HuH-7 (cell line): ENCODE data around the gene KCNIP4.

ENCODE experiments used
- DNase-seq: peaks from one replicate; pipeline ENCODE4 v3.0.0; 2011; ENCODE audit warnings: low spot score

Gene KCNIP4

DNA sequence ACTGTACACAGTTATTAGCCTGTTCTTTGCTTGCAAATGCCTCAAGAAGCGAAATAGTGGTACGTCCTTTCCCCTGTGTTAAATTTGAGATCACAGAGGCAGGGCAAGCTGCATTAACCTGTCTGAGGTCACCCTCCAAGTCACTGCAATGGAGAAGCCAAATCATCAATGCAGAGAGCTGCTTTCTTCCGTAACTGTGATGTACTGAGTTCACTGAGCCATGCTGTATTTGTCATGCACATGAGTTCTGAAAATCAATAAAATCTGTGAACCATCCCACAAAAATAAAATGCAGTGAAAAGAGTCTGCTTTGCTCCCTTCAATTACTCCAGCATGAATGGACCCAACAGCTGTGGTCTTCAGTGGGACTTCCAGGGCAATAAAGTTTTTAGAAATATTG, 393.5 kb downstream of the KCNIP4 start:
- no peak for DNase-seq

DNA sequence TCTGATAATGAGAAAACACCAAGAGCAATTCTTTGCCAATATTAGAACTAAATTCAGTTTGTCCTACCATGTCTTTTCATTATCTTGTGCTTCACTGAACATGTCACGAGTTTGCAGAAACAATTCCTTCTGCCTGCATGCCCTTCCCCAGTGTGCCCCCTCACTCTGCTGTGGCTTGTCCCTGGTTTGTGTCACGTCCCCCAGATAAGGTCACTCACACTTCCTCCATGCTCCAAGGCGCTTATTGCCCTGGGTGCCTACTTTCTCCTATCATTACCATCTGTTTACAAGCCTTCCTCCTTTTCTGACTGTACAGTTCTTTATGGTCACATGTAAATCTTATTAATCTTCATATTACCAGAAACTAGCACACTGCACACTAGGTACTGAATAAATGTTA, 394.1 kb downstream of the KCNIP4 start:
- no peak for DNase-seq

DNA sequence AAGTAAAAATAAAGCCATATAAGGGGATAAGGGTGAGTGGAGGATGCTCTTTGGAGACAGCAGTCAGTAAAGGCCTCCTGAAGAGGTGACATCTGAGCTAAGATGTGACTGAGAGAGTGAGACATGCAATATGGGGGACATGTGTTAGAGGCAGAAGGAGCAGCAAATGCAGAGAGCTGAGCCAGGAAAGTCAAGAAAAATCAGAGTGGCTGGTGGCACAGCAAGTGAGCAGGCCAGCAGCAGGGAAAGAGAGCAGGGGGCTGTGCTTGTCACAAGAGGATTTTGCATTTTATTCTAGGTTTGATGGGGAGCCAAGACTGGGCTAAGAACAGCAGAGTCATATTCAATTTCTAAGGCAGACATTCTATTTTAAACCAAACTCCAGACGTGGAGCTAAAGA, 394.5 kb downstream of the KCNIP4 start:
- no peak for DNase-seq

DNA sequence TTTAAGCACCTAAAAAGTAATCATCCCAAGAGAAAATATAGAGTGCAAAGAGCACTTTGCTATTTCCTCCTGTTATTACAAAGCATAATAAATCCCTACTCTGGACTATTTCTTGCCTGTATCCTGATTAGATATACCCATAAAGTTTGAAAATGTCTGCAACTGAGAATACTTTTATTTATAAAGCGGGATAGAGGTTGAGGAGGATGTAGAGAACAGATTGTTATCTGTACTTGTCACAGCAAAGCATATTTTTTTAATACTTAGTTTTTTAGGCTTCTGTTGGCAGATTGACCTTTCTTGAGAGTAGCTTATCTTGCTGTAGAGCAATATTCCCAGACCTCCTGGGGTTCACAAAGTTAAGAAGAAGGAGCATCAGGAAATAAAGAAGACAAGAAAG, 396.1 kb downstream of the KCNIP4 start:
- no peak for DNase-seq

DNA sequence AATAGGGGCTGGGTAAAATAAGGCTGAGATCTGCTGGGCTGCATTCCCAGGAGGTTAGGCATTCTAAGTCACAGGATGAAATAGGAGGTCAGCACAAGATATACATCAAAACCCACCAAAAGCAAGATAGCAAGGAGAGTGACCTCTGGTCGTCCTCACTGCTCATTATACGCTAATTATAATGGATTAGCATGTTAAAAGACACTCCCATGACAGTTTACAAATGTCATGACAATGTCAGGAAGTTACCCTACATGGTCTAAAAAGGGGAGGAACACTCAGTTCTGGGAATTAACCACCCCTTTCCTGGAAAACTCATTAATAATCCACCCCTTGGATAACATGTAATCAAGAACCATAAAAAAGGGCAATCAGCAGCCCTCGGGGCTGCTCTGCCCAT, 403.6 kb downstream of the KCNIP4 start:
- DNase-seq: no peak

DNA sequence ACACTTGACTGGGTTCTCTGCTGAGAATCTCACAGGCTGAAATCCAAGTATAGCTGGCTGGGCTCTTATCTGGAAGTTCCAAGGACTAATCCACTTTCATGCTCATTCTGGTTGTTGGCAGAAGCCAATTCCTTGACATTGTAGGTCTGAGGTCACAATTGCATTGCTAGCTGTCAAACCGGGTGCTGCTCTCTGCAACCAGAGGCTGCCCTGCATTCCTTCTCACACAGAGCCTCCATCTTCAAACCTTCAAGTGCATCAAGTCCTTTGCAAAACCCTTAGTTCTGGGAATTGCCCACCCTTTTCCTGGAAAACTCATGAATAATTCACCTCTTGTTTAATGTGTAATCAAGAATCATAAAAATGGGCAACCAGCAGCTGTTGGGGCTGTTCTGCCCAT, 404.2 kb downstream of the KCNIP4 start:
- DNase-seq: no peak

DNA sequence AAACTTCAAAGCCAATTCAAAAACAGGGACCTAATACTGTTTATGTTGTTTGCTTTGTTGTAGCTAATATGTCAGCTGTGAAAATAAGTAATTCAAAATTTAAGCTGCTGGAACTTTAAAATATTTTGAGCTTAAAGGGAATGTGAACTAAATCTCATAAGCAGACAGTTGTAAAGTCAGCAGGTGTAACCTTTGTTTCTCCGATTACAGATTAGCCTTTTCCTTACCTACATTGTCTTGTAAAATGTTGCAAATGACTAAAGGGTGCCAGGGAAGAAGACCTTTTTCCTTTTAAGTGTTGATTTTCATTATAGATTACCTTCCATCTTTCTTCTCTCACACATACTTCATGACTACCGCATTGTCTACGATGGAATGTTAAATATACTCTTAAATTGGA, 405.1 kb downstream of the KCNIP4 start:
- DNase-seq: no peak

DNA sequence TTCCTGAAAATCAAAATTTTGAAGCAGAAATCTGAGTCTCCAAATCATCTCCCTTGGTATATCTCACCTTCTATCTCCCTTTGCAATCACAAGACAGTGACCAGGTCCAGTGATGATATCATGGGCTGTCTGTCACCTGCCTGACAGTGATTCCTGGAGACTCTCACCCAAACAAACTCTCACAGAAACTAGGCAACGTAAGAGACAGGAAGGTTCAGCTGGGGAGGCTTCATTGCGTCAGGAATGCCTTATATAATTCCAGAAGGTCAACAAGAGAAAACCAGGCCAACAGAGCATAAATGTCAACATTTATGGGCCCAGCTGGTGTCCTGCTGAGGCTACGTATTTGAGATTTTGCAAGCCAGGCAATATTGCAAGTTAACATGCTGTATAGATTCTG, 412.7 kb downstream of the KCNIP4 start:
- DNase-seq: no peak

DNA sequence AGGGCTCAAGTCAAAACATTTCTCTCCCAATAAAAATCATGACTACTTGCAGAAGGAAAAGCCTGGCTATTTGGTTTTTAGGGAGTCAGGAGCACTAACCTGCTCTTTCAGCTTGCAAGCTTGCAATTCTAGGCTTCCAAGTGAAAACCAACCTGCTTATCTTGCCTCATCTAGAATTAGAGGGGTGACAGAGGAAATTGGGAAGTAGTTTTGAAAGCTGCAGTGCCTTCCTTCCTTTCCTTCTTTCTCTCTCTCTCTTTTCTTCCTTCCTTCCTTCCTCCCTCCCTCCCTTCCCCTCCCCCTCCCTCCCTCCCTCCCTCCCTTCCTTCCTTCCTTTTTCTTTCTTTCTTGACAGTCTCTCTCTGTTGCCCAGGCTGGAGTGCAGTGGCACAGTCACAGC, 417.5 kb downstream of the KCNIP4 start:
- no peak for DNase-seq

DNA sequence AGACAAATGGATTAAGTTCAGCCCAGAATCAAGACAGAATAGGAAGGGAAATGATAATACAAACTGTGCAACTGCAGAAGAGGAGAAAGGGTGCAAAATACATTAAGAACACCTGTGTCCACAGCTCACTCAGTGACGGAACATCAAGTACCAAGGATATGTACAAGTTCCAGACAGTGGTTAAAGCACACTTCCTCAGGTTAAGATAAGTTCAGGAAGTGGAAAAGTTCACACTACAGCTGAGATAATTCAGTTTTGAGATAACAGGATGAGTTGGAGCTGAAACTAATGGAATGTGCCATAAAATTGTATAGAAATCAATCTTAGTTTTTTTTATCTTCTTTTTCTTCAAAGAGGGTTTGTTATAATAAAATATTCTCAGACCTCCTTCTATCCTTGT, 419.4 kb downstream of the KCNIP4 start:
- no peak for DNase-seq

DNA sequence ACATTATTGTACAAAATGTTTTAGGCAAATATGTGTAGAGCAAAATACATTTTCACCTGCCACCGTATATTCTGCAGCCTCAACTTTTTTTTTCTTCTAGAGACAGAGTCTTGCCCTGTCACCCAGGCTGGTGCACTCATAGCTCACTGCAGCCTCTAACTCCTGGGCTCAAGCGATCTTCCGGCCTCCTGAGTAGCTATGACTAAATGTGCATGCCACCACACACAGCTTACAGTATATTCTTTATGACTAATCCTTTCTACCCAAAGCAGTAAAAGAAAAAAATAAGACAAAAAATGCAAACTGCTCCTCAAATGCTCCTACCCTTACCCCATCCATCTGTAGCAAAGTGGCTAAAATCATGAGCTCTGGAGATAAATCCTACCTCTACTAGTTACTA, 426.3 kb downstream of the KCNIP4 start:
- DNase-seq: no peak

DNA sequence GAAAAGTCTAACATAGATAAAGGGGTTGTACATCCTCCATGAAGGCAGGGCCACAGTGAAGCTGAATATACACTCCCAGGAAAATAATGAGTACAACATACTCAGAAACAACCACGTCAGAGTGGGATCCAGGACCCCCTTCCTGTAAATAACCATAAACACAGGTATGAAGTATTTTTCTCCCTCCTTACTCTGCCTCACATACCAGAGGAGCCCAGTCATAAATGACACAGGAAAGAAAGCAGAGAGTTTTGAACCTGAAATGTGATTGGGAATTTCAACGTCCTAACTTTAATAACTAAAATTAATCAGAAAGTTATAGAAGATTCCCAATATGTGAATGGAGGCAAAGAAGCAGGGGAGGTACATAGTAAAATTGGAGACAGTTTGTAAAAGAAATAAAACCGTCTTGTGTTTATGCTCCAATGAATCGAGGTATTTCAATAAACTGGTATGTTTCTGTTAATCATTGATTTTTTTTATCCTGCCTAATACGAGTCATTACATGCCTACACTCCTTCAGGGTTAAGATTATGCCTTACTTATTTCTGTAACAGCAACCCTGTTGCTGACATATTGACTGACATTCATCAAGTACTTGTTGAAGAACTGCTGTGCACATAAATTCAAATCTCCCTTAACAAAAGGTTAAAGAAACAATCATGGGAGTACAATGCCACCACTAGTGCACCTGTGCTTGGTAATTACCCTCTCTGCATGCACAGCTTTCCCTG, 431.3 kb downstream of the KCNIP4 start:
- DNase-seq: no peak

DNA sequence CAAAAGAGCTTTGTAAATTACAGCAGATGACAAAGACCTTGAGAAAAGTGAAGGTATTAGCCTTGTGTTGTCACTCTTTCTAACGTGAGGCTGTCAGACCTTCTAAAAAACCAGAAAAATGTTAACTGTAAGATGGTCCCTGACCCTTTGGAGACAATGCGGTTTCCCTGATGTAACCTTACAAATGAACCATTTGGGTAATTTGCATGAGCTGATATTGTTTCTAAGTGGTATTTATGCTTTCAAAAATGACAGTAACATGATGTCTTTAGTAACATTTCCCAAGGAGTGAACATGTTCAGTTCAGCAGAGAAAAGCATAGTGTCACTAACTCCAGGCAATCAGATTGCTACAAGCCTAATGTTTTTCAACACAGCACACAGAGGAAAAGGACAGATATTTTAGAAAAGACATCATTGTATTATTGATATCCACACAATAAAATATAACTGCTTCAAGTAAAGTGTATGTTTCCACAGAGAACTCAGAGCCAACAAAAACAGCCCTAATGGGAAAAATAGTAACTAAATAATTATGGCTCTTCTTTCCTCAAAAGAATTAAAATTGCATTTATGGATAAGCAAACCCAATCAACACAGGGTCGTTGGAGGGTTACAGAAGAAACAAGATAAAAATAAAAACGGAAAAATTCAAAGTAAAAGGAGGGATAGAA, 434.4 kb downstream of the KCNIP4 start:
- DNase-seq: no peak

DNA sequence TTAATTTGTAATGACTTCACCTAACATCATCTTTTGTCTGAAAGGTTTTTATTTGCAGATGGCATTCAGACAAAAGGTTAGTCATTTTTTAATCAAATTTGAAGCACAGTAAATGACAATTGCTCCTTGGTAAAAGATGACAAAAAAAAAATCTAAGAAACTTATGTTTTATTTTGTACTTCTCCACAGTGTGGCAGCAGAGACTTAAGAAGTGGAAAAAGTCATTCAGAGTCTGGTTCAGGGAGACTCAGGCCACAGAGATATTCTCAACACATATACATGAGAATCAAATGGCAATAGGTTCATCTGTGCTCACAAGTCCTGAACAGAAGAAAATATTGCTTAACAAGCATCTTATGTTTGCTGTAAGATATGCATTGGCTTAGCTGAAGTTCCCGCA, 436.2 kb downstream of the KCNIP4 start:
- DNase-seq: peak; percentile 6

DNA sequence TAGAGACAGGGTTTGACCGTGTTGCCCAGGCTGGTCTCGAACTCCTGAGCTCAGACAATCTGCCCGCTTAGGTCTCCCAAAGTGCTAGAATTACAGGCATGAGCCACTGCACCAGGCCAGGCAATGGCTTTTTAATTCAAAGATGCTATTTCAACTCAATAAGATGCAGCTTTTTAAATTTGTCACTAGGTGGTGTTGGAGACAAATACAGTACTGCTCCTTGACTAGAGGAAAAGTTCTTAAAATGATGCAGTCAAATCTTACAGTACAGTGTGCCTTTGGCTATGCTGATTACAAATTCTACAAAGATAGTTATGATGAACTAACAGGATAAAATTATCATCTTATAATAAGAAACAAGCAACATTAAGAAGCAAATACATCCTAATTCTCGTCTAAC, 441.1 kb downstream of the KCNIP4 start:
- DNase-seq: no peak

DNA sequence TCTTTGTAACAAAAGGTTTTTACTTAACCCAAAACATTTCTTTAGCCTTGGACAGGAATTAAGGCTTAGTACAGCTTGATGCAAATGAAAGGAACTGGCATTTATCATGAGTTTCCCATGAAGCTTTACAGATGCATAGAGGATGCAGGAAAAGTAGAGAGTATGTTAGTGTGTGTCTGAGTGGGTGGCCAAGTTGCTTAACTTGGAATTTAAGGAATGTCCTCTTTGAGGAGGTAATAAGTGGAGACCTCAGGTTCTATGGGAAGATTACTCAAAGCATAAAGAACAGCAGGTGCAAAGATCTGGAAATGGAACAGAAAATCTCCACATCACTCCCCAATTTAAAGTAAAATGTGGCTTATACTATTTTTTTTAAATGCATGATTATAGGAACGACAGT, 457.9 kb downstream of the KCNIP4 start:
- DNase-seq: no peak

DNA sequence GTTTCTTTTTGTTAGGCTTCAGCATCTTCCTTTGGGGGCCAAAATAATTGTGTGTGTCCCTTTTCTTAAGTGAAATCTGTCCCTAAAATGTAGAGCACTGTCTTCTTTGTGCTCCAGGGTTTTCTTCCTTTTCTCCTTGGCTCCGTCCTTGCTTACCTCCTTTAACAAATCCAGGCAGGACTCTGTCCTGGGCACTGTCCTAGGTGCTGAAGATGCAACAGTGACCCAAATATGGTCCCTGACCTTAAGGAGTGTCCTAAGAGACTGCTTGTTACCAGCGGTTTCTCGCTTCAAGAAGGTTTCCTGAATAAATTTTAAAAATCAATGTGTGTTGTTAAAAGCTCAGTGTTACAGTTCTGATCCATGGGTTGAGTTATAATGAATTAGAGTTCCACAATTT, 471.8 kb downstream of the KCNIP4 start:
- DNase-seq: no peak

DNA sequence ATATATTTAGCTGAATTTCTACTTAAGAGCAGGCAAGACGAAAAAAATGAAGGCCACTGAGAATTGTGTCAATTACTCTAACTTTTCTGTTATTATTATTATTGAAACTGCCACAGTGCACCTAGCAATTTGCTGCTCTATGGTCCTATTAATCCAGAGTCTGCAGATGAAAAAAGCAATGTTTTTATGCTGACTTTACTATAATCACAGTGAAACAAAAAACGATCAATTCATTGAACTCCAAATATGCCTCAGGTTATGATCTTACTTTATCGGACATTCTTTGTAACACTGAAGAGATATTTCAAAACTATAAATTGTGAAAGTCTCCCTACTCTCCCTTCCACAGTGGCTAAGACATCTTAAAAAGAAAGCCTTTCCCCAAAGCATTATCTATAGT, 474.4 kb downstream of the KCNIP4 start:
- DNase-seq: no peak

DNA sequence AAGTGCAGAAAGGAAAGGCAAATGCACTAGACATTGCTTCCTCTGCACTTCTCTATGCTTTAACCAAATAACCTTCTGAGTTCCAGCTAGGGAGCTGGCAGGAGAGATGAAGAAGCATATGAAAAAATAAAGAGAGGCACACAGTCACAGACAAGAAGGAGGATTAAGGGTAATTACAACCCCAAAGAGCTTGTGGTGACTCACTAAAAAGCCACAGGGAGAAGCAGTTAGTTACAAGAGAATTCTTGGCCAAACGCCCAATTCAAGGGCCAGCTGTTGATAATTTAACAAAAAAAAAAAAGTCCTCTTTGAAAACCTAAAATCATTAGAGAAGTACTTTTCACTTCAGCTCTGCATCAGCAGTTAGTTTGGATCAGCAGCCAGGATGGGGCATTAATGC, 478.0 kb downstream of the KCNIP4 start:
- no peak for DNase-seq

DNA sequence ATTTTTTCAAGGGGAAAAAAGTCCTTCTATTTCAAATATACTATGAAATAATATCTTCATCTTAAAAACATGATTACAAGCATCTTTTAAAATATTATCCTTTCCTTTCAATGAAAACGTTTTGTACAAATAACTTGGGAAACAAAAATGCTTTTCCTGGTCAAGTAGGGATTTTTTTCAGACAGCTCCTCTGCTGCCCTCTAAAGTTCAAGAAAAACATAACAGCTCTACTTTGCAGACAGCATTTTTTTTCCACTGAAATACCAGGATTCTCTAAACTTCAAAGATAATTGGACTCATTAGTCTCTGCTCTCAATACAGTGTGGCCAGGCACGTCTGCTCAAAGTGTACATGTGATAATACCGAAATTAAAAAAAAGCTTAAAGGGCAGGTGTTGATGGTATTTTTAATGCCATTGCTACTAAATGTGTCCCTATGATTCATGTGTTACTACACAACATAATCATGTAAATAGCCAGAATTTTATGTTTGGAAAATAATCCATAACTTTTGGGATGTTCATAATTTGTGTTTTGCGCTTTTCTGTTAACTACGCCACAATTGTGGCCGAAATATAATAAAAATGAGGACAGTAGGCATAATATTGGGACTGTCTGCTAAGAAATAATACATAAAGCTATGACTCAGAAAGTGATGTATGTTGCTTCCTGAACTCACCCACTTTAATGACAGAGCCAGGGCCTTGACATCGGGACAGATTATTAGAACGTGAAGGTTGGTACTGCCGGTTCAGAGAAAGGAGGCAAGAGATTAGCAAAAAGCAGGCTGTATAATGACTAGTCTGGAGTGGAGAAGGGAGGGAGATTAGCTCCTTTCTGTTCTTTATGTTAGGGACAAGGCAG, 478.9 kb downstream of the KCNIP4 start:
- DNase-seq: peak; percentile 6

DNA sequence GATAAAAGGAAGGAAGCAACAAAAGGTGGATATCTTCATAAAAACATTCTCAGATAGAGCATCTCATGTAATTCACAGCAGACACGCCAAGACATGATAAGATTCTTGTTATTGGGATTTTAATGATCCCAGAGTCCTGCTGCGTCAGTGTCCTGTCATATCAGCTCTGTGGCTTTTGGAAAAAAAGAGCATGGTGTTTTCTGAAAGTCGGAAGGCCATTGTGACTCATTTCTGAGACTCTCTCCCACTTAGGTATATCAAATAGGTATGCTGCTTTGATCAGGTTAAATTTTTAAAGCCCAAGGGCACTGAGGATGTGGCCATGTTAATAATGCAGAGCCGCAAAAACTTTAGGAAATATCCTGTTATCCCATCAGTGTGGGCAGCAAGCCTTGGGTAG, 481.0 kb downstream of the KCNIP4 start:
- no peak for DNase-seq

DNA sequence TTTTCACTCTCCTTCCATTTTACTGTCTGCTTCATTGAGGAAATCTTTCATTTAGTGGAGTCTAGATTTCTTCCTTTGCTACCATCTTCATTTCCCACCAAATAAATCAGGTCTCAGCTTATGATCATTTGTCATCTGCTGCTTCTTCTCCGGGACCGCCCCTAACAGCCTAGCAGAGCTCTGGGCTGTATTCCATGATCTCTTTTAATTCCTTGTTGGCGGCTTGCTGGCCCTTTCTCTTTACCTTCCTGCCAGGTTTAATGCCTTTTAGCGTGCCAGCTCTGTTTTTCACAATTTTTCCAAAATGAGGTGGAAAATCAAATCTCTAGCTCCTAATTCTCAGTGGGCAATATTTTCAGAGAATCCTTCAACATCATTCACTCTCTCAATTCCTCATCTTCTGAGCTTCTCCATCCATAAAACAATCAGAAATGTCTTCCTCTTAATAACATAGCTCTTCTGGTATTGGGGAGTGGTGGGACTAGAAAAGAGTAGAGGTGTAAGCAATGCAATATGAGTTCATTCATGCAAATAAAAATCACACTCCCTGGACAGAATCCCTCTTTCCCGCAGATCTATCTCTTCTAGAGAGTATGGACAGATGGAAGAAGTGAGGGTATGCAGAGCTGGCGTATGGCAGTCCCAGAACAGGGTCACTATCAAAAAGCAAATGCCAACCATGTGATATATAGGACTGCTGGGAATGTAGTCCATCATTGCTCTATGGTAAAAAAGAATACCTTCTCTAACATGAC, 491.3 kb downstream of the KCNIP4 start:
- DNase-seq: no peak
